RWPE1 (cell line): ENCODE data around the gene PLCB1.
A peak's percentile ranks its signal among the peaks of the same experiment; 100 is the strongest.

Experiments used
- CTCF ChIA-PET: fragments of 350-600 bp; sonication (Branson Sonifier 250); formaldehyde crosslinking; extraction: SDS; loops from one replicate; lab custom pipeline; 2021; lab: Yijun Ruan, JAX
- POLR2A ChIA-PET: fragments of 400-600 bp; formaldehyde crosslinking; extraction: SDS; loops from one replicate; lab custom pipeline; 2020; ENCODE audit warnings: antibody characterized with exemption; ENCODE audit not compliant: low non-redundant PET; lab: Yijun Ruan, JAX
- DNase-seq: peaks from one replicate; pipeline ENCODE4 v3.0.0; 2012; ENCODE audit warnings: low spot score
- H3K27ac ChIP-seq: fragments of 450-650 bp; 2 replicates; pipeline ENCODE4 v1.5.1; 2017
- TF ChIP-seq, protein P1 (sequence below): fragments of 450-650 bp; conservative IDR thresholded peaks from 2 replicates; pipeline ENCODE4 v1.5.1; 2017; ENCODE audit warnings: low read depth, mild to moderate bottlenecking

PLCB1 gene

DNA sequence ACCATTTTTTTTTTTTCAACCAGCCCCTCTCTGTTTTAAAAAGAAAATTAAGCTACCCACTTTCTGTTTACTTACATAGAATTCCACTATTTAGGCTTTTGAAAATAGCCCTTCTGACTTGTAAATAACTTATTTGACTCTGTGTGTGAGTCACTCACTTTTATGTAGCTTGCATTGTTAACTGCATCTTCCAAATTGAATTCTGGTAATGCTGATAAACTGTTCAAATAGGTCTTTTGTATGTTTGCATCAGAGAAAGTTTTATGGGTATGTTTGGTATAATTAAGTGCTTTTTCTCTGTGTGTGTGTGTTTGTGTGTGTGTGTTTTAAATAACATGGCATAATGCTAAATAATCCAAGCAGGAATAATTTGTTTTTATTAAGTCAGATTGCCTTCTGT lies 360.1 kb downstream of the PLCB1 start:
- ChIA-PET POLR2A (no interaction called here), CTCF (interaction anchor here (0.6 kb wide), 1 partner anchor 102 kb away, joined by 3 read pairs; no protein-coding TSS in a partner anchor)
- TF ChIP-seq, protein P1, sequence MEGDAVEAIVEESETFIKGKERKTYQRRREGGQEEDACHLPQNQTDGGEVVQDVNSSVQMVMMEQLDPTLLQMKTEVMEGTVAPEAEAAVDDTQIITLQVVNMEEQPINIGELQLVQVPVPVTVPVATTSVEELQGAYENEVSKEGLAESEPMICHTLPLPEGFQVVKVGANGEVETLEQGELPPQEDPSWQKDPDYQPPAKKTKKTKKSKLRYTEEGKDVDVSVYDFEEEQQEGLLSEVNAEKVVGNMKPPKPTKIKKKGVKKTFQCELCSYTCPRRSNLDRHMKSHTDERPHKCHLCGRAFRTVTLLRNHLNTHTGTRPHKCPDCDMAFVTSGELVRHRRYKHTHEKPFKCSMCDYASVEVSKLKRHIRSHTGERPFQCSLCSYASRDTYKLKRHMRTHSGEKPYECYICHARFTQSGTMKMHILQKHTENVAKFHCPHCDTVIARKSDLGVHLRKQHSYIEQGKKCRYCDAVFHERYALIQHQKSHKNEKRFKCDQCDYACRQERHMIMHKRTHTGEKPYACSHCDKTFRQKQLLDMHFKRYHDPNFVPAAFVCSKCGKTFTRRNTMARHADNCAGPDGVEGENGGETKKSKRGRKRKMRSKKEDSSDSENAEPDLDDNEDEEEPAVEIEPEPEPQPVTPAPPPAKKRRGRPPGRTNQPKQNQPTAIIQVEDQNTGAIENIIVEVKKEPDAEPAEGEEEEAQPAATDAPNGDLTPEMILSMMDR: no peak
- H3K27ac ChIP-seq: no peak overlapping the region
- DNase-seq: no peak

DNA sequence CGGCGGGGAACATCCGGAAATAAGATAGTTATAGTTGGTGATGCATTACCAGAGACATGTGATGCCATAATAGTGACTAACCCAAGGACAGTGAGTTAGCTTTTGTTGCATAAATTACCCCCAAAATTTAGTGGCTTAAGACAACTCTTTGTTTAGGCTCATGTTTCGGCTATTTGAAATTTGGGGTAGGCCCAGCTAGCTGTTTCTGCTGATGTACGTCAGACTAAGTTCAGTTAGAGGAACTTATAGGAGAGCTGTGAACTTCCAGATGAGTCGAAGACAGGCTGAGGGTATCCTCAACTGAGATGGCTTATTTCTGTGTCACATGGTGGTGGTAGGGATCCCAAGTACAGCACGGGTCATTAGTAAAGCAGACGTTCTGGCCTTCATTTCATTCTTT lies 366.5 kb downstream of the PLCB1 start:
- DNase-seq: no peak
- TF ChIP-seq, protein P1: no peak
- H3K27ac ChIP-seq: no peak overlapping the region
- POLR2A ChIA-PET: no interaction called here
- CTCF ChIA-PET: no interaction called here

DNA sequence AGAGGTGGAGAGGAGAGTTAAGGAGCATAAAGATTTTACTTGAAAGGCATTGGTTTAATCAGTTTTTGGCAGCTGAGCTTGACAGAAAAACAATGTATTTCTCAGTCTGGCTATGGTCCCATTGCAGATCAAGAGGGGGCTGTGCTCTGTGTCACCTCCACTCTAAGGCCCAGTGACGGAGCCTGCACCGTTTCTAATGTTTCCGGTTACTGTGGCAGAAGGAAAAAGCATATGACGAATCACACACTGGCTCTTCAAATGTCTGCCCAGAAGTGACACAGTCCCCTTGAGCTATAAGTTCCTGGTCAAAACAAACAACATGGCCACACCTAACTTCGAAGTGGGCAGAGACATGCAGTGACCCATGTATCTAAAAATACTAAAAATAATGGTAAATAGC lies 372.0 kb downstream of the PLCB1 start:
- DNase-seq: no peak
- TF ChIP-seq, protein P1: no peak
- no peak overlapping the region for H3K27ac ChIP-seq
- ChIA-PET POLR2A (no interaction called here), CTCF (interaction anchor here (0.7 kb wide), 2 partner anchors 39 to 252 kb away, joined by 4 to 6 read pairs; no protein-coding TSS in a partner anchor)

DNA sequence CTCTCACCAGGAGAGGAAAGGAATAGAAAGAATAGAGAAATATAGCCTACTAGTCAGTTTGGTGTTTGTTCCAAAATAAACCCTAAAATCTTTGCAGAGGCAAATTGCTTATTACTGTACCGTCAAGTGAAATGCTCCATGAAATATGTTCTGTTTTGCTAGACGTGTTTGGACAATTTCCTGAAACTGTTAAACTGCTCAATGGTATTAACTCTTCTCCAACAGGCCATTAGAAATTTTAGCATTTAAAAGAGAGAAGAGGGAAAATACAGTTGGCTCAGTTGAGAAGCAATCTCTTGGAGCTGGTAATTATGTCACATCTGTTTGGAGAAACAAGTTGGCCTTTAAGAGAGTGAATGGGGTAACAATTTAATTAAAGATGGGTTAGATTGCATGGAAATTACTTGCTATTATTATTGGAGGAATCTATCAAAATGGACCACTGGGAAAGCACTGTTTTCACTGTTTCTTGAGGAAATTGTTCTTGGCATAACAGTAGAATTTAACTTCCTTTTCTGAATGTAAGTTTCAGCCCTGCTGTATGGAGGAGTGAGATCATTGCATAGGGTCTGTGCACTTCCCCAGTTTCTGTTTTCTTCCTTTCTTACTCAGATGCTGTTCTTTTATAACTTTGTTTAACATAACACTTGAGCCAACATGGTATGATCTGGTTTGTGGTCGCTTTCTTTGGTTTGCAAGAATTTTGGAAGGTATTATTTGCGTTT lies 373.6 kb downstream of the PLCB1 start:
- DNase-seq: no peak
- TF ChIP-seq, protein P1: no peak
- POLR2A ChIA-PET: no interaction called here
- CTCF ChIA-PET: no interaction called here
- H3K27ac ChIP-seq: no peak overlapping the region

DNA sequence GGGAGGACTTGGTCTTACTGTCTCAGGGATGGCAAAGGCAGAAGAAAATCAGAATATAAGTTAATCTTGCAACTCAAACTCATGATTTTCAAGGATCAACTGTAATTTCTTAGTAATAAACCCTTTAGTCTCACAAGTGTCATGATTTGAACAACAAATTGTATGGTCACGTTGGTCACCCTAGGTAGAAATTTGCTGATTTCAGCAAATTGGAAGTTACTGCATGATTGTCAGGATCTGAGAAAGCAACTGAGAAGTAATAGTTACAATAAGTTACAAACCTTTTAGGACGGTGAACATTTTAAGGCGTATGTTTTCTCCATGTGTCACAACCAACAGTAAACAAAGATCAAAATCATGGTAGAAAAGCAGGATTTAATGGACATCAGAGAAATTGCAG lies 375.2 kb downstream of the PLCB1 start:
- TF ChIP-seq, protein P1: no peak
- DNase-seq: no peak
- POLR2A ChIA-PET: no interaction called here

DNA sequence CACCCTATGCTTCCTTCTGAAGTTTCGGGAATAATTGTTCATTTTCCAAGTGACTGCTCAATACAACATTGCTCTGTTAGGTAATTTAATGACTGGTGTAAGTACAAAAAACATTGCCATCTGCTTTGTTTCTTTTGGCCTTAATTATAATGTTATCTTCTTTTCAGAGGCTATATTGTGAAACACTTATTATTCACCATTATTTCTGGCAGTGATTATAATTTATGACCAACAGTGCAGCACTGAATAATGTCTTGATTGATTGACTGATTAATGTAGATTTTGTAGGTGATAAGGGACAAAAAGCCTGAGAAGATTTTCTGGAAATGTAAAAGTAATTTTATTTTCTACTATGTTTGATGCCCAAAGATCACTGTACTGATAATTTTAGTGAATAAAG lies 377.7 kb downstream of the PLCB1 start:
- peak; percentile 6 for DNase-seq
- ChIA-PET CTCF (interaction anchor here (0.6 to 0.7 kb wide), 2 partner anchors 212 to 415 kb away, joined by 3 read pairs; no protein-coding TSS in a partner anchor), POLR2A (no interaction called here)
- TF ChIP-seq, protein P1: no peak
- H3K27ac ChIP-seq: no peak overlapping the region

More for the DNA sequence above, 375.2 kb downstream of the PLCB1 start:
- no peak overlapping the region for H3K27ac ChIP-seq
- CTCF ChIA-PET: no interaction called here
